Hepatocyte (in vitro differentiated cells): ENCODE data around the gene PVALEF.

Experiments
- EZH2 ChIP-seq: fragments of 200-600 bp; sonication (generic); IDR thresholded peaks from 2 replicates; pipeline ENCODE4 v1.6.1; 2016; ENCODE audit warnings: antibody characterized with exemption, mild to moderate bottlenecking, borderline replicate concordance
- EZH2phosphoT487 ChIP-seq: fragments of 200-600 bp; sonication (generic); IDR thresholded peaks from one replicate; pipeline ENCODE4 v1.6.1; 2018; ENCODE audit warnings: antibody characterized with exemption, mild to moderate bottlenecking, low read depth, moderate library complexity; ENCODE audit not compliant: unreplicated experiment, severe bottlenecking
- TF ChIP-seq, protein P1 (sequence below): fragments of 200-600 bp; sonication (generic); IDR thresholded peaks from 2 replicates; pipeline ENCODE4 v1.5.1; 2016; ENCODE audit warnings: antibody characterized with exemption, mild to moderate bottlenecking; ENCODE audit not compliant: poor library complexity

DNA sequence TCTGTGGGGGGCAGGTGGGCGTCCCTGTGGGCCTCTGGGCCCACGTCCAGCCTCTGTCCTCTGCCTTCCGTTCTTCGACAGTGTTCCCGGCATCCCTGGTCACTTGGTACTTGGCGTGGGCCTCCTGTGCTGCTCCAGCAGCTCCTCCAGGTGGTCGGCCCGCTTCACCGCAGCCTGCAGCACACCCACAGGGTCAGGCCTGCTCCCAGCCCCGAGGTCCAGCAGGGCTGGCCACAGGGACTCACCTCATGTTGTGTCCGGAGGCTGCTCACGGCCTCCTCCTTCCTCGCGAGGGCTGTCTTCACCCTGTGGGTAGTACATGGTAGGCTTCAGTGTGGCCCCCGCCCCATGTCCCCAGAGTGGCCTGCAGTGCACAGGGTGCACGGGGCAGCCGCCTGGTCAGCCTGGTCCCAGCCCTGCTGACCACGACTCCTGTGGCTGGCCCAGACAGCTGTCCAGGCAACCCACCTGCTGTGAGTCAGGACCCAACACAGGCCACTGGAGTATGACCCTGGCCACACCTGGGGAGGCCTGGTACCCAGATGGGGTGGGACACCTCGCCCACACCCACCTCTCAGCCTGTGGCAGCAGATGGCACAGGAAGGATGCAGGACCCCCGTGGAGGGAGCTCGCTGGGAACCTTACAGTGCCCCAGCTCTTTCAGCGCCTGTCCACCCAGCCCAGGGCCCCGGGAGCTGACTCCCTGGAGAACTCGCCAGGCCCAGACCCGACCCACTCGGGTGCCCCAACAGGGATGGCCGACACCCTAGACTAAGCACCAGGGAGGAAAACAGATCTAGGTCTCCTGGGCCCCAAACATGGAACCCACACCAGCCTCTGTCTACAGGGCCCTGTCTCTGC, 24.6 kb downstream of the PVALEF start:
- TF ChIP-seq, protein P1, sequence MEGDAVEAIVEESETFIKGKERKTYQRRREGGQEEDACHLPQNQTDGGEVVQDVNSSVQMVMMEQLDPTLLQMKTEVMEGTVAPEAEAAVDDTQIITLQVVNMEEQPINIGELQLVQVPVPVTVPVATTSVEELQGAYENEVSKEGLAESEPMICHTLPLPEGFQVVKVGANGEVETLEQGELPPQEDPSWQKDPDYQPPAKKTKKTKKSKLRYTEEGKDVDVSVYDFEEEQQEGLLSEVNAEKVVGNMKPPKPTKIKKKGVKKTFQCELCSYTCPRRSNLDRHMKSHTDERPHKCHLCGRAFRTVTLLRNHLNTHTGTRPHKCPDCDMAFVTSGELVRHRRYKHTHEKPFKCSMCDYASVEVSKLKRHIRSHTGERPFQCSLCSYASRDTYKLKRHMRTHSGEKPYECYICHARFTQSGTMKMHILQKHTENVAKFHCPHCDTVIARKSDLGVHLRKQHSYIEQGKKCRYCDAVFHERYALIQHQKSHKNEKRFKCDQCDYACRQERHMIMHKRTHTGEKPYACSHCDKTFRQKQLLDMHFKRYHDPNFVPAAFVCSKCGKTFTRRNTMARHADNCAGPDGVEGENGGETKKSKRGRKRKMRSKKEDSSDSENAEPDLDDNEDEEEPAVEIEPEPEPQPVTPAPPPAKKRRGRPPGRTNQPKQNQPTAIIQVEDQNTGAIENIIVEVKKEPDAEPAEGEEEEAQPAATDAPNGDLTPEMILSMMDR, result peak; percentile 7
- TF ChIP-seq EZH2, result no peak
- TF ChIP-seq EZH2phosphoT487, result no peak
